NCI-H1105 (cell line): ENCODE measurements around the gene GALNT17.

Experiments used
- DNase-seq: peaks from one replicate; lab custom pipeline; 2025; lab: John Stamatoyannopoulos, UW

Gene GALNT17

DNA sequence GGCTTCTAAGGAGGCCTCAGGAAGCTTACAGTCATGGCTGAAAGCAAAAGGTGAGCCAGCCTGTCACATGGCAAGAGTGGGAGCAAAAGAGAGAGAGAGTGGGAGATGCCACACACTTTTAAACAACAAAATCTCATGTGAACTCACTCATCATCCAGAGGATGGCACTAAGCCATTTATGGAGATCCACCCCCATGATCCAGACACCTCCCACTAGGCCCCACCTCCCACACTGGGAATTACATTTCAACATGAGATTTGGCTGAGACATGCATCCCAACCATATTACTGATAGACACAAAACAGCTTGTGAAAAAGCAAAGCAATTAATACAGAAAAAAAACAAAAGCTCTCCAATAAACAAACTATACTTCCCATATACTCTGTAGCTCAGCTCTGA, 210.3 kb downstream of the GALNT17 start:
- no peak for DNase-seq

GRCh38 chr7:71343039-71343438, 211.1 kb downstream of the GALNT17 start:
- no peak for DNase-seq

DNA sequence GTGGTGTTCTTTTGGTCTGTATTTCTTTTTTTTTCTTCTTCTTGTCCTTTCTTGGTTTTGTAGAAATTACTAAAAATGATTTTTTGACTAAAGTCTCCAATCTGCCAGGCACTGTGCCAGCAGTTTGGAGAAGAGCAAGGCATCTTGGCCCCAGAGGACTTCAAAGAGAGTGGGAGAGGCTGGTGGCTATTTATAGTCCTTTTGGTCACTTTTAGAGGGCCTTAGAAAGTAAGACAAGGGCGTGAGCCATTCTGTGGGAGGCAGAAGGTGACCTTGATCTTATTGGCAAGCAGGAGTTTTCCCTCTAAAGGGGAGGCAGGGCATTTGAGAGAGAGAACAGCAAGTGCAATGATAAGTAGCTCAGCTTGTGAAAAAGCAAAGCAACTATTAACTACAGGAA, 211.9 kb downstream of the GALNT17 start:
- no peak for DNase-seq

DNA sequence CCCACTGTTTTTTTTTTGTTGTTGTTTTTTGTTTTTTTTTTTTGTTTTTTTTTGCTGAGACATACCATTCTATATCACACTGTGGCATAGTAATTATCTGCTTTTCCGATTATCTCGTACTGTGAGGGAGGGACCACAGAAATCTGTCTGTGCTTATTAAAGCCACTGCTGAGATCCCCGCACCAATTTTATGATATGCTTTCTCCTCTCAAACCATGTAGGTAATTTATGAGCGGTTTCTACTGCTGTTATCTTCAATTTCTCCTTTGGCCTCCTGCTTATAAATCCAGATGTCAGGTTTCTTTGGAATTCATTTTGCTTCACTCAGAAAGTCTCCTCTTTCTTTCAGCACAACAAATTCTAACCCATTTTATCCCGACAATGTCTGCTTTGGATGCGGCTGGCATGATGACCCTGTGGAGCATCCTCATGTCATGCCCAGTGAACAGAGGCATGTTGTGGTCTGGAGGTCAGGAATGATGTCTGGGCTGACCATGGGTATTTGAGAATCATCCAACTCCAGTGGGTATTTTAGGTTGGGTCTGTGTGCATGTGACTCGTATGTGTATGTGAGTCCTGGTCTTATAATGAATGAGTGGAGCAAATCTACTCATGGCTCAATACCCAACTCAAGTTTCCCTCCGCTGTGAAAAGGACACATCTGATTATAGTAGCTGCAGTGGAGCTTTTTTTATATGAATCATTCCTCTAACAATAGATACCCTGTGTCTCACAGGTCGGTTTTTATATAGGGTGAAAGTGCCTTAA, 213.4 kb downstream of the GALNT17 start:
- DNase-seq: no peak

DNA sequence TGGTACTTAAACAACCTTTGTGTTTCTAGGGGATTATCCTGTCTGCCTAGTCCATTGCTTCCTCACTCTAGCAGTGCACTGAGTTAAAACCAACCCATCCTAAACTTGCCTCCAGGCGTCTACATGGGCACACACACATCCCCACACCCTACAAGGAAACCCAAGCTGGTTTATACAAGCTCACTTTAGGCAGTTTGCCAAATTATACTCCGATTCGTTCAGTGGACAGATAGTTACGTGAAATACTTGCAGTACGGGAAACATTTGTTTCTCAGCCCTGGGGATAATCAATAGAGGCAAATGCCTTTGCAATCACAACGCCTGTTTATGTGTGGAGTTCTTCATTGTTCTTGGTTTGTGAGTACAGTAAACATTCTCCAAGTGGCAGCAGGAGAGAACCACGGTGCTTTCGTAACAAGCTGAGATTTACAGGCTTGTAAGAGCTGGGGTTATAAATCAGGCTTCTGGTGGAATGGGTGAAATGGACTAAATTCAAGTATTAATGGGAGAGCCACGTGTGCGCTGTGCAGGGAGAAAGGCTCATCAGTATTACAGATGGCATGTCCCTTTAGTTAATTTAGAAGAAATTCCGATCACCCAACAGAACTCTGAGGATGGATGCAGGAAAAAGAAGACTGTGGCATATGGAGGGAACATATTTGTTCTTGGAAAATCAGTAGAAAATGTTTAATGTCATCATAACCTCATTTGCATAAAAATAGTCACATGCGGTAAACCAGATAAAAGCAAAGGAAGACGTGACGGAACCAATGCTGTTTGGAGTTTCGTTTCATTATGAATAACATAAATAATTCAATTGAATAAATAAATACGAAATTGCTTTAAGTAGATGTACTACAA, 217.1 kb downstream of the GALNT17 start:
- DNase-seq: no peak

GRCh38 chr7:71349682-71350481, 217.9 kb downstream of the GALNT17 start:
- no peak for DNase-seq

- DNase-seq: no peak
Measured at GRCh38 chr7:71350680-71351079, 218.7 kb downstream of the GALNT17 start.

- no peak for DNase-seq
Measured at GRCh38 chr7:71354716-71355115, 222.8 kb downstream of the GALNT17 start.

- DNase-seq: no peak
Measured at GRCh38 chr7:71361451-71362032, 229.6 kb downstream of the GALNT17 start.

DNA sequence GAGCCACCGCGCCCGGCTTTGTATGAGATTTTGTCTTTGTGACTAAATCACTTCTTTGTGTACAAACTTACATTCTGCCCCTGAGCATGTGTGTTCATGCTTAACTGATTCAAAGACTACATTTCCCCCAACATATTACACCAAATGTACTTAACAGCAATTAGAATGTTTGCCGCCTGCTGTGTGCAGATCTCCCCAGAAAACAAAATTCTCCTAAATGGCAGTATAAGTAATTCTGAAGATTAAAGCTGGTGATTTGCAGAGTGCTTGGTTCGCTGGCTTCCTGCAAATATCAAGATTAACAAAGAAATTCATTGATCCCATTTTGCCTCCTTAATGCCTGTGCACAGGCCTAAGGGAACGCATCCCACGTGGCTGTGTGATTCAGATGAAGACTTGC, 230.3 kb downstream of the GALNT17 start:
- no peak for DNase-seq

DNA sequence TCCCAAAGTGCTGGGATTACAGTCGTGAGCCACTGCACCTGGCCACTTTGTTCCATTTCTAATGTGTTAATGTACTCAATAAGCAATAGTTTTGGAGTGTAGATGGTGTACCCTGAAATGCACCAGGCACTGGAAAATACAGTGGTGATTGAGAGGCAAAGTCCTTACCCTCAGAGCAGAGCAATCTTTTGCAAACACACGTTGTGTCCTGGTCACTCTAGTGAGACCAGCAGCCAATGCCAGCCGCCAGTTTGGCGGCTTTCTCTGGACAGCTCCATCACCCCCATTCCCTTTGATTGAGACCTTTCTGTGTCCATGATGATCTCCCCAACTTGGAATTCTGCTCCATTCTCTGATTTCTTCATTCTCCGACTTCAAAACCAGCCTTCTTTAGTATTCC, 231.3 kb downstream of the GALNT17 start:
- DNase-seq: no peak

GRCh38 chr7:71363627-71364026, 231.7 kb downstream of the GALNT17 start:
- DNase-seq: no peak

DNA sequence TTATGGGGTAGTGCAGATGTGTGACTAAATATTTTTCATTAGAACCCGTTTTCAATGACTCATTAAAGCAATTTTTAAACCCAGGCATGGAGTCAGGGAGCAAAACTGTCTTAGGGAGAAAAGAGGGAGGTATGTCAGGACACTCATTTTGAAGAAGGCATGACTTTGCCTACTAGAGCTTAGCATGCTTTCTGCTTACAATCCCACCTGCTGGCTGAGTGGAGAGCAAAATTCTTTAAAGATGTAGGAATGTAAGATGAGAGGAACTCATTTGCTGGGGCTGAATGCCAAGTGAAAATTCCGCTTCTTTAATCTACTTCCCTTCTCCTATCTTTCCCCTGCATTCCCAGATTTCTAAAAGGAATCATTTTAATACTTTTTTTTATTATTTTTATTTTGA, 232.6 kb downstream of the GALNT17 start:
- no peak for DNase-seq

DNA sequence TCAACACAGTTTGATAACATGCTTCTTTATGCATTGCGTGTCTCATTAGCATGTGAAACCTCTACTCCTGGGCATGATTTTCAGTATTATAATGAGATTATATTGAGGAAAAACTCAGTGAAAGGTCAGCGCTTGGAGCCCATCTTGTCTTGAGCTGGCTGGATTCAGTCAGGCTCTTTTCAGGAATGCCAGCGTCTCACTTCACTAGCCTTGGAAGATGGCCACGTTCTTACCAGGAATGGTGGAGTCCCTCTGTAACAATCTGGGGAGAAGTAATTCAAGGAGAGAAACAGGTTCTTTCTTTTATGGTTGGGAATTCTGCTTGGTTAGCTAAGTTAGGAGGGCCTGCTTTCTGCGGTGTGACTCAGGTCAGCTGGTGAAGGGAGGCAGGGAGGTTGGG, 241.0 kb downstream of the GALNT17 start:
- DNase-seq: no peak

DNA sequence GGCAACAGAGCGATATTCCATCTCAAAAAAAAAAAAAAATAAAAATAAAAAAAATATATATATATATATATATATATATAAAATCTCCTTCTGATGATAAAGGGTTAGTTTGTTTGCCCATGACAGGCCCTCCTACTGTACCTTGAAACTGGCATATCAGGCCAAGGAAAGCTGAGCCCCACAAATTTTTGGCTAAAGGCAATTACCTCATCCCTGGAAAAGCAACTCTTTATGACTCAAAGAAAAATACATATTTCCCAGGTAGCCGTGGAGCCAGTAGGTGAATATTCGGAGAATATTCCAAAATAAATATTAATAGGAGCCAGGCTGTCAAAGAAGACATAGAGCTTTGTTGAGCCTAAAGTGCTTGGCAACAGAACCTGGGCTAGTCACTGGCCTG, 245.1 kb downstream of the GALNT17 start:
- DNase-seq: no peak

DNA sequence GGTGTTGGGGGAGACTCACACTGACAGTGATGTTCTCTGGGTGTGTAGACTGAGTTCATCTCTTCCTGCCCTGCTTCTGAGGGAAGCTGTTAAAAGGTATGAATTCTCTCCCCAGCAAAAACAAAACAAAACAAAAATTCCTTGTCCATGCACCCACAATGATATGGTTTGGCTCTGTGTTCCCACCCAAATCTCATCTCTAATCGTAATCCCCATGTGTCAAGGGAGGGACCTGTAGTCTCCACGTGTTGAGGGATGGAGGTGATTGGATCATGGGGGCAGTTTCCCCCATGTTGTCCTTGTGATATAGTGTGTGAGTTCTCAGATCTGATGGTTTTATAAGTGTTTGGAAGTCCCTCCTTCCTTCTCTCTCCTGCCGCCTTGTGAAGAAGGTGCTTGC, 245.5 kb downstream of the GALNT17 start:
- no peak for DNase-seq

DNA sequence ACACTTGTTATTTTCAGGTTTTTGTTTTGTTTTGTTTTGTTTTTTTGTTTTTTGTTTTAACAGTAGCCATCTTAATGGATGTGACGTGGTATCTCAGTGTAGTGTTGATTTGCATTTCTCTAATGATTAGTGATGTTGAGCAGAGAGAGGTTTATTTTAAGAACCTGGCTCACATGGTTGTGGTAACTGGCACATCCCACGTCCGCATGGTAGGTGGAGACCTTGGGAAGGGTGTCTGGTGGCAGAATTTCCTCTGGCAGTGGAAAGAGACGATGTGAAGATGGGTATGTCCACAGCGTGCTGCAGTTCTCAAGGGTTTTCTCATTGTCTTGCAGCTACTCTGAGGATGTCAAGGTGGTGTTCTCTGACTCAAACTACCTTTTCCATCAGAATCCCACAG, 252.2 kb downstream of the GALNT17 start:
- DNase-seq: no peak

GRCh38 chr7:71385330-71385729, 253.4 kb downstream of the GALNT17 start:
- DNase-seq: no peak

GRCh38 chr7:71386152-71386785, 254.3 kb downstream of the GALNT17 start:
- DNase-seq: no peak

GRCh38 chr7:71388181-71388580, 256.2 kb downstream of the GALNT17 start:
- DNase-seq: no peak

- no peak for DNase-seq
Measured at GRCh38 chr7:71389976-71390375, 258.0 kb downstream of the GALNT17 start.

DNA sequence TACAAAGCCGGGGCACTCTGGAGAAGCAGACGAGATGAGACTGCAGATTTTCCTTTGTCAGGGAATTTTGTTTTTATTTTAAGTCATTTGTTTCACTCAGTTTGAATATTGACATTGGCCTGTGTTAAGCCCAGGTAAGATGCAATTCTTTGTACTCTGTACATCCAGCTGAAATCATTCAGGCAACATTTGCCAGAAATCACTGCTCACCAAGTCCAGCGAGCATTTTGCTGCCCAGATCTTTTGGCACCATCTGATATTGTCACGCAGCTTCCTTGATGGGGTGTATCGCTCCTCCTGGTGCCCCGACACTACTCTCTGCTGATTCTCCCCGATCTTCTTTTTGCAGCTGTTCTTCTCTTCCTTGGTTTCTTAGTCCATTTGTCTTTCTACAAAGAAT, 261.7 kb downstream of the GALNT17 start:
- DNase-seq: no peak
